Measurements from ENCODE around the gene TMOD1. TPM values are rescaled to one million over a fixed set of nuclear protein-coding genes. Genes with fewer than 3 reads are reported as not detected.

TMOD1 gene
- total and polyA plus RNA-seq, 2 experiments from 2014 or later = 0.69 to 4.5 TPM

DNA sequence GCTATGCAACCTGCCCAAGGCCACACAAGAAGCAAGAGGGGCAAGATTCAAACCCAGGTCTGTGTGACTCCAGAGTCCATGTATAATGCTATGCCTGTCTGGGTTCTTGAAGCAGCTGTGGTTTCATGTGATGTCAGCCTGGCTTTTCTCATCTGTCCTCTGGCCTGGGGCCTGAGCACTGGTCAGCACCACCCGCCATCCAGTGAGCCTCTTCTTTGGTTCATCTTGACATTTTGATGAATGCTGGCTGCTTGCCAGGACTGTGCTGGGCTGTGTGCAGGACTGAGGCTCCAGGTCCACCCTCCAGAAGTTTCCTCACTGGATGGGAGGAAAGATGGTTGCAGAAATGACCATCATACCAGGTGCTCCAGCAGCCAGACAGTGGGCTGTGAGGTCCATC lies 70.2 kb downstream of the TMOD1 start:
- H3K27ac ChIP-seq (ENCODE audit: low read depth) = no peak overlapping the region
- H3K4me2 ChIP-seq = no peak overlapping the region
- Mint-ChIP-seq H3K27me3 (ENCODE audit: insufficient read depth, low read depth, poor library complexity) (peaks cover 3% of the 10 kb centered on the region), H3K4me3 (no peak overlapping the region), H3K4me1 (no peaks in the 10 kb centered on the region), H3K36me3 (ENCODE audit: low read depth) (no peaks in the 10 kb centered on the region), H3K27ac (no peak overlapping the region), H3K9me3 (peaks cover 4% of the 10 kb centered on the region; the same call in 2 of the 3 replicates)
- no peaks in the 10 kb centered on the region for H4K20me1 ChIP-seq (replicated peaks; ENCODE audit: insufficient read depth)
- no peaks in the 10 kb centered on the region for H3K27me3 ChIP-seq (ENCODE audit: insufficient read depth)
- H3K4me1 ChIP-seq (ENCODE audit: insufficient read depth) = no peaks in the 10 kb centered on the region
- peaks cover 5% of the 10 kb centered on the region; the same call in 1 of the 2 replicates for H3K9me2 ChIP-seq (ENCODE audit: insufficient read depth)
- TF ChIP-seq CREB1 (CRISPR knock-in tag; IDR thresholded peaks at IDR 0.05; ENCODE audit: low read depth) (no peak), ZNF462 (CRISPR knock-in tag; IDR thresholded peaks at IDR 0.05) (no peak), POLR2AphosphoS5 (IDR thresholded peaks at IDR 0.05; ENCODE audit: low read depth) (no peak), ZNF114 (CRISPR knock-in tag; IDR thresholded peaks at IDR 0.05) (no peak), EZH2phosphoT487 (IDR thresholded peaks at IDR 0.05; ENCODE audit: unreplicated experiment) (no peak), NANOG (IDR thresholded peaks at IDR 0.05; ENCODE audit: borderline replicate concordance) (no peak), REST (IDR thresholded peaks at IDR 0.05; ENCODE audit: unreplicated experiment) (no peak), EZH2 (IDR thresholded peaks at IDR 0.05; ENCODE audit: low read depth, unreplicated experiment) (no peak), JUNB (IDR thresholded peaks at IDR 0.05; ENCODE audit: unreplicated experiment) (no peak), STAT1 (IDR thresholded peaks at IDR 0.05; ENCODE audit: unreplicated experiment) (no peak), ZNF331 (CRISPR knock-in tag; IDR thresholded peaks at IDR 0.05; ENCODE audit: low read depth) (no peak)
- TF ChIP-seq, protein P1, sequence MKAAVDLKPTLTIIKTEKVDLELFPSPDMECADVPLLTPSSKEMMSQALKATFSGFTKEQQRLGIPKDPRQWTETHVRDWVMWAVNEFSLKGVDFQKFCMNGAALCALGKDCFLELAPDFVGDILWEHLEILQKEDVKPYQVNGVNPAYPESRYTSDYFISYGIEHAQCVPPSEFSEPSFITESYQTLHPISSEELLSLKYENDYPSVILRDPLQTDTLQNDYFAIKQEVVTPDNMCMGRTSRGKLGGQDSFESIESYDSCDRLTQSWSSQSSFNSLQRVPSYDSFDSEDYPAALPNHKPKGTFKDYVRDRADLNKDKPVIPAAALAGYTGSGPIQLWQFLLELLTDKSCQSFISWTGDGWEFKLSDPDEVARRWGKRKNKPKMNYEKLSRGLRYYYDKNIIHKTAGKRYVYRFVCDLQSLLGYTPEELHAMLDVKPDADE (IDR thresholded peaks at IDR 0.05) = no peak
- TF ChIP-seq, protein P2, sequence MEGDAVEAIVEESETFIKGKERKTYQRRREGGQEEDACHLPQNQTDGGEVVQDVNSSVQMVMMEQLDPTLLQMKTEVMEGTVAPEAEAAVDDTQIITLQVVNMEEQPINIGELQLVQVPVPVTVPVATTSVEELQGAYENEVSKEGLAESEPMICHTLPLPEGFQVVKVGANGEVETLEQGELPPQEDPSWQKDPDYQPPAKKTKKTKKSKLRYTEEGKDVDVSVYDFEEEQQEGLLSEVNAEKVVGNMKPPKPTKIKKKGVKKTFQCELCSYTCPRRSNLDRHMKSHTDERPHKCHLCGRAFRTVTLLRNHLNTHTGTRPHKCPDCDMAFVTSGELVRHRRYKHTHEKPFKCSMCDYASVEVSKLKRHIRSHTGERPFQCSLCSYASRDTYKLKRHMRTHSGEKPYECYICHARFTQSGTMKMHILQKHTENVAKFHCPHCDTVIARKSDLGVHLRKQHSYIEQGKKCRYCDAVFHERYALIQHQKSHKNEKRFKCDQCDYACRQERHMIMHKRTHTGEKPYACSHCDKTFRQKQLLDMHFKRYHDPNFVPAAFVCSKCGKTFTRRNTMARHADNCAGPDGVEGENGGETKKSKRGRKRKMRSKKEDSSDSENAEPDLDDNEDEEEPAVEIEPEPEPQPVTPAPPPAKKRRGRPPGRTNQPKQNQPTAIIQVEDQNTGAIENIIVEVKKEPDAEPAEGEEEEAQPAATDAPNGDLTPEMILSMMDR (conservative IDR thresholded peaks at IDR 0.05; ENCODE audit: low read depth in 2 of 2) = no peak
- no peak overlapping the region for H2AFZ ChIP-seq
- ATAC-seq = no peak
- no peaks in the 10 kb centered on the region for H3K36me3 ChIP-seq (ENCODE audit: insufficient read depth)
- H3F3A ChIP-seq (replicated peaks; ENCODE audit: low read depth) = no peaks in the 10 kb centered on the region
- DNase-seq (ENCODE audit: low spot score) = no peak
- H3K79me2 ChIP-seq (replicated peaks; ENCODE audit: insufficient read depth) = no peaks in the 10 kb centered on the region
- no peak overlapping the region for H3K4me3 ChIP-seq

All from GM23338 (cell line).